B cell (primary cell): ENCODE results near the gene POLL. TPM values are rescaled to one million over a fixed set of nuclear protein-coding genes. Genes with fewer than 3 reads are reported as not detected.

Experiments used
- ATAC-seq: fragments of 200-7000 bp; cut with Tn5 transposase; one replicate; pipeline ENCODE4 v1.10.0; 2021; ENCODE audit warnings: low read depth, mild to moderate bottlenecking, moderate number of reproducible peaks, moderate library complexity
- CTCF ChIA-PET: fragments of 350-600 bp; sonication (Branson Sonifier 250); formaldehyde crosslinking; loops from one replicate; lab custom pipeline; 2021; ENCODE audit warnings: antibody characterized with exemption, inconsistent platforms; lab: Charles Lee
- POLR2A ChIA-PET: fragments of 350-600 bp; sonication (Branson Sonifier 250); formaldehyde crosslinking; loops from one replicate; lab custom pipeline; 2021; ENCODE audit warnings: antibody characterized with exemption; lab: Charles Lee
- DNase-seq: peaks from one replicate; pipeline ENCODE4 v3.0.0; 2013
- H2AFZ ChIP-seq: 2 replicates; pipeline ENCODE4 v1.6.1; 2012; ENCODE audit warnings: mild to moderate bottlenecking, low read depth, low read length; ENCODE audit not compliant: insufficient read depth, poor library complexity, severe bottlenecking
- H3K27ac ChIP-seq, 2 donors: 1 replicate in 1 of 2; 2 replicates in 1 of 2; pipeline ENCODE4 v1.5.1; 2012 to 2013; ENCODE audit warnings: low read length in 2 of 2, mild to moderate bottlenecking in 2 of 2, moderate library complexity in 1 of 2
- H3K27me3 ChIP-seq, 4 experiments: fragments of 200-600 bp in 1 of 4; sonication (generic) in 1 of 4; replicated peaks in 1 of 4; 1 replicate in 2 of 4; 2 replicates in 2 of 4; pipeline versions ENCODE4 v1.6.1 to v1.7.0; 2013 to 2016; ENCODE audit warnings: low read length in 3 of 4, mild to moderate bottlenecking in 2 of 4, mixed read lengths in 1 of 4, moderate library complexity in 1 of 4; ENCODE audit not compliant: insufficient read depth in 4 of 4, control insufficient read depth in 3 of 4; ENCODE audit errors: control extremely low read depth in 1 of 4
- H3K36me3 ChIP-seq, 2 experiments: replicated peaks in 1 of 2; 1 replicate in 1 of 2; 2 replicates in 1 of 2; pipeline versions ENCODE4 v1.6.1 to v1.7.1; 2013; ENCODE audit warnings: low read length in 1 of 2; ENCODE audit not compliant: insufficient read depth in 2 of 2, control insufficient read depth in 1 of 2; ENCODE audit errors: control extremely low read depth in 1 of 2, extremely low read depth in 1 of 2
- H3K4me1 ChIP-seq, 2 donors: fragments of 200-600 bp in 1 of 2; sonication (generic) in 1 of 2; 1 replicate in 1 of 2; 2 replicates in 1 of 2; pipeline versions ENCODE4 v1.5.1 to v1.6.1; 2013 to 2017; ENCODE audit warnings: low read length in 2 of 2; ENCODE audit not compliant: control insufficient read depth in 2 of 2, insufficient read depth in 2 of 2
- H3K4me2 ChIP-seq: replicated peaks from 2 replicates; pipeline ENCODE3; 2012; ENCODE audit warnings: mild to moderate bottlenecking, low read depth, low read length; ENCODE audit not compliant: poor library complexity, severe bottlenecking
- H3K4me3 ChIP-seq, 5 experiments: fragments of 200-600 bp in 1 of 5; sonication (generic) in 1 of 5; 1 replicate in 3 of 5; 2 replicates in 2 of 5; pipeline versions ENCODE4 v1.5.1 to v1.7.0; 2011 to 2016; ENCODE audit warnings: low read length in 4 of 5, mild to moderate bottlenecking in 4 of 5, low read depth in 2 of 5, control low read depth in 1 of 5, moderate library complexity in 1 of 5; ENCODE audit not compliant: insufficient read depth in 1 of 5; ENCODE audit errors: control extremely low read depth in 1 of 5, extremely low read depth in 1 of 5
- H3K79me2 ChIP-seq: fragments of 200-600 bp; sonication (generic); one replicate; pipeline ENCODE4 v1.6.0; 2016; ENCODE audit warnings: low read length; ENCODE audit not compliant: control insufficient read depth, insufficient read depth
- H3K9ac ChIP-seq: fragments of 200-600 bp; sonication (generic); 2 replicates; pipeline ENCODE4 v1.6.1; 2017; ENCODE audit warnings: mild to moderate bottlenecking, low read length, moderate library complexity
- H3K9me3 ChIP-seq, 3 donors: one replicate each; pipeline versions ENCODE4 v1.6.1 to v1.7.1; 2013; ENCODE audit warnings: low read length in 2 of 3; ENCODE audit not compliant: control insufficient read depth in 2 of 3, insufficient read depth in 1 of 3; ENCODE audit errors: control extremely low read depth in 1 of 3
- H4K20me1 ChIP-seq: 2 replicates; pipeline ENCODE4 v1.6.0; 2012; ENCODE audit warnings: mild to moderate bottlenecking, low read length; ENCODE audit not compliant: insufficient read depth, control insufficient read depth, poor library complexity, severe bottlenecking
- H3K27ac Mint-ChIP-seq: one replicate; pipeline ENCODE4 v1.8.0; 2021; ENCODE audit warnings: mixed read lengths
- H3K27me3 Mint-ChIP-seq: one replicate; pipeline ENCODE4 v1.8.0; 2021; ENCODE audit warnings: mixed read lengths
- H3K4me1 Mint-ChIP-seq: one replicate; pipeline ENCODE4 v1.8.0; 2021; ENCODE audit warnings: mixed read lengths
- H3K4me3 Mint-ChIP-seq: one replicate; pipeline ENCODE4 v1.8.0; 2021; ENCODE audit warnings: mixed read lengths
- H3K9me3 Mint-ChIP-seq: one replicate; pipeline ENCODE4 v1.8.0; 2022; ENCODE audit warnings: mixed read lengths; ENCODE audit not compliant: insufficient read depth
- CTCF ChIP-seq: fragments of 200-600 bp; IDR thresholded peaks from one replicate; pipeline ENCODE4 v1.8.0; 2022; ENCODE audit warnings: antibody characterized with exemption, mild to moderate bottlenecking
- EZH2 ChIP-seq: IDR thresholded peaks from 2 replicates; pipeline ENCODE4 v1.6.1; 2012; ENCODE audit warnings: borderline replicate concordance, low read depth, mild to moderate bottlenecking, moderate library complexity, low read length; ENCODE audit not compliant: insufficient read depth, poor library complexity, severe bottlenecking
- WGBS: methylation state at CpG from one replicate; pipeline ENCODE4 v1.1.5; 2013; ENCODE audit warnings: missing lambda C conversion rate; ENCODE audit not compliant: insufficient coverage; 5-methylcytosine and 5-hydroxymethylcytosine counted together
- intact Hi-C: fragments of 100-400 bp; cut with micrococcal nuclease; formaldehyde crosslinking; loops from one replicate; pipeline ENCODE4 v1.10.0; 2022
- polyA plus RNA-seq: library from polyadenylated mRNA; depleted of rRNA; stranded (reverse); fragments of >200 nt; gene quantifications from 2 replicates; pipeline ENCODE4 v1.2.3, GENCODE V29; 2012
- total RNA-seq, 2 donors: library from RNA; stranded (reverse); fragments of 120-200 nt in 1 of 2; gene quantifications; 1 replicate in 1 of 2; 2 replicates in 1 of 2; pipeline versions ENCODE4 v1.2.3 to v1.2.4, GENCODE V29; 2013 to 2022

Gene POLL
- total and polyA plus RNA-seq, 2 donors (not counting 1 experiment from before 2014, with no cell fraction given) = 46.0 to 46.7 TPM

GRCh38 chr10:101609481-101609880 lies 21.4 kb upstream of the POLL start:
- CTCF ChIA-PET = no interaction called here
- no peak overlapping the region for H2AFZ ChIP-seq
- no peak overlapping the region for H3K27ac ChIP-seq
- H4K20me1 ChIP-seq = peaks cover 7% of the 10 kb centered on the region
- Mint-ChIP-seq H3K27ac (no peak overlapping the region), H3K27me3 (no peaks in the 10 kb centered on the region), H3K9me3 (no peaks in the 10 kb centered on the region), H3K4me3 (no peak overlapping the region), H3K4me1 (no peaks in the 10 kb centered on the region)
- 96% methylated on average over 3 of the region's 4 CpGs for WGBS
- intact Hi-C loops = no loop called here
- no peak overlapping the region for H3K4me2 ChIP-seq
- peaks cover 0 to 64% of the 10 kb centered on the region in 2 experiments for H3K36me3 ChIP-seq
- no peaks in the 10 kb centered on the region for H3K27me3 ChIP-seq
- no peak overlapping the region for H3K9ac ChIP-seq
- no peak for ATAC-seq
- H3K79me2 ChIP-seq = no peaks in the 10 kb centered on the region
- TF ChIP-seq CTCF (no peak), EZH2 (no peak)
- H3K4me3 ChIP-seq = no peak overlapping the region
- no peaks in the 10 kb centered on the region for H3K9me3 ChIP-seq
- DNase-seq = no peak
- H3K4me1 ChIP-seq = no peaks in the 10 kb centered on the region
- POLR2A ChIA-PET = no interaction called here

- no peaks in the 10 kb centered on the region for H3K27me3 ChIP-seq
- peaks cover 0 to 3% (median 0%) of the 10 kb centered on the region in 3 donors for H3K9me3 ChIP-seq
- CTCF ChIA-PET = no interaction called here
- peaks cover 0 to 53% of the 10 kb centered on the region in 2 experiments for H3K36me3 ChIP-seq
- no peak overlapping the region for H3K4me3 ChIP-seq
- TF ChIP-seq CTCF (no peak), EZH2 (no peak)
- H3K27ac ChIP-seq = no peak overlapping the region
- no peak overlapping the region for H3K4me2 ChIP-seq
- no peaks in the 10 kb centered on the region for H4K20me1 ChIP-seq
- no peak overlapping the region for H3K9ac ChIP-seq
- Mint-ChIP-seq H3K4me3 (no peak overlapping the region), H3K27me3 (no peaks in the 10 kb centered on the region), H3K27ac (no peak overlapping the region), H3K4me1 (no peaks in the 10 kb centered on the region), H3K9me3 (no peaks in the 10 kb centered on the region)
- POLR2A ChIA-PET = no interaction called here
- no peaks in the 10 kb centered on the region for H3K79me2 ChIP-seq
- WGBS = 72% methylated on average over 2 of the region's 2 CpGs
- intact Hi-C loops = no loop called here
- H3K4me1 ChIP-seq = no peaks in the 10 kb centered on the region
- DNase-seq (no peak), ATAC-seq (no peak)
- no peak overlapping the region for H2AFZ ChIP-seq
Measured at GRCh38 chr10:101607124-101607523, 19.1 kb upstream of the POLL start.
